GM12873 (cell line): Measurements from ENCODE around the gene ZSCAN5C.
A peak's percentile ranks its signal among the peaks of the same experiment; 100 is the strongest.

Experiments used
- TF ChIP-seq, protein P1 (sequence below): IDR thresholded peaks from 2 replicates; pipeline ENCODE4 v1.5.1; 2012; ENCODE audit warnings: low read depth, mild to moderate bottlenecking, moderate library complexity, low read length, control low read depth; ENCODE audit not compliant: insufficient read depth; ENCODE audit errors: missing control alignments

ZSCAN5C gene

DNA sequence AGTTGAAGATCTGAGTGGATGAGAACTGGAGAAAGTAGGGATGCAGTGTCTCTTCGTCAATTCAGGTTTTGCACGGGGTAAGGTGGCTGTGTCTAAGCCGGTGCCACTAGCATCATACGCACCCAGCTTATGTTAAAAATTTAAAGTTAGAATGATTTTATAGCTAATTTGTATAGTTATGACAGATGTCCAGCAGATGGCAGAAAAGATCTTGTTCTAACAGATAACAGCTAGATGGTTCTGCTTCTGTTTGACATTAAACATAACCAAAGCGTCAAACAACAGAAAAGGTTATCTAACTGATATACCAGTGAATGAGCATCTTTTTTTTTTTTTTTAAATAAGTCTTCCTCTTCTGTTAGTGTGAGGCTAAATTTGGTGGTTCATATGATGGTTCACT is 51.7 kb downstream of the ZSCAN5C start:
- TF ChIP-seq, protein P1, sequence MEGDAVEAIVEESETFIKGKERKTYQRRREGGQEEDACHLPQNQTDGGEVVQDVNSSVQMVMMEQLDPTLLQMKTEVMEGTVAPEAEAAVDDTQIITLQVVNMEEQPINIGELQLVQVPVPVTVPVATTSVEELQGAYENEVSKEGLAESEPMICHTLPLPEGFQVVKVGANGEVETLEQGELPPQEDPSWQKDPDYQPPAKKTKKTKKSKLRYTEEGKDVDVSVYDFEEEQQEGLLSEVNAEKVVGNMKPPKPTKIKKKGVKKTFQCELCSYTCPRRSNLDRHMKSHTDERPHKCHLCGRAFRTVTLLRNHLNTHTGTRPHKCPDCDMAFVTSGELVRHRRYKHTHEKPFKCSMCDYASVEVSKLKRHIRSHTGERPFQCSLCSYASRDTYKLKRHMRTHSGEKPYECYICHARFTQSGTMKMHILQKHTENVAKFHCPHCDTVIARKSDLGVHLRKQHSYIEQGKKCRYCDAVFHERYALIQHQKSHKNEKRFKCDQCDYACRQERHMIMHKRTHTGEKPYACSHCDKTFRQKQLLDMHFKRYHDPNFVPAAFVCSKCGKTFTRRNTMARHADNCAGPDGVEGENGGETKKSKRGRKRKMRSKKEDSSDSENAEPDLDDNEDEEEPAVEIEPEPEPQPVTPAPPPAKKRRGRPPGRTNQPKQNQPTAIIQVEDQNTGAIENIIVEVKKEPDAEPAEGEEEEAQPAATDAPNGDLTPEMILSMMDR: peak; percentile 43

DNA sequence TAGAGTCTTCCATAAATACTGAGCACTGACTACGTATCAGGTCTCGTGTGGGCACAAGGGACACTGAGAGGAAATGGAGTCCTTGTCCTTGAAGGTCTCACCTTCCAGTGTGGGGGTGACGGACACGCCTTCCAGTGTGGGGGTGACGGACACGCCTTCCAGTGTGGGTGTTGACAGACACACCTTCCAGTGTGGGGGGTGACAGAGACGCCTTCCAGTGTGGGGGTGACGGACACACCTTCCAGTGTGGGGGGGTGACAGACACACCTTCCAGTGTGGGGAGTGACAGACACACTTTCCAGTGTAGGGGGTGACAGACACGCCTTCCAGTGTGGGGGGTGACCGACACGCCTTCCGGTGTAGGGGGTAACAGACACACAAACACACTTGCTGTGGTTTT is 56.2 kb downstream of the ZSCAN5C start:
- TF ChIP-seq, protein P1: no peak
